ENCODE results near the gene ATP8B1. TPM values are rescaled to one million over a fixed set of nuclear protein-coding genes. Genes with fewer than 3 reads are reported as not detected.

ATP8B1 gene
- total RNA-seq, 1 experiment from 2014 or later, result 15.9 TPM

DNA sequence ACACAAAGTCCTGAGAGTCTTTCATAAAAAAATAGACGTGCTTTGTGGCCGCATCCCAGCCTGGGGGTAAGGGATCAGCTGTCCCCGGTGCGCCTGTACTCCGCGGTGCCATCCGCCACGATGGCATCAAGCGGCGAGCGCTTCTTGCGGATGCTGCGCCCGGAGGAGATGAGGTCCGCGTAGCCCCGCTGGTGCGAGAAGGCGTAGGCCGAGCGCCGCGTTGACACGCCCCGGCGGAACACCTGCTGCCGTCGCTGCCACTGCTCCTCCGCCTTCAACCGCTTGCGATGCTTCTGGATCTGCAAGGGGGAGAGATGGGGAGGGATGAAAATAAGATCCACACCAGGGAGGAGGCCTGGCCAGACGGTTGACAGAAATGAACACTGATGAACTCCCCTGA lies 154.7 kb downstream of the ATP8B1 start:
- POLR2A ChIA-PET, result no interaction called here
- Histone ChIP-seq H2AFZ (ENCODE audit: low read depth, low read length, poor library complexity, severe bottlenecking) (no peak overlapping the region), H3K27ac (ENCODE audit: low read depth, low read length) (no peak overlapping the region), H3K4me2 (ENCODE audit: low read length) (no peak overlapping the region), H4K20me1 (ENCODE audit: insufficient read depth) (no peaks in the 10 kb centered on the region), H3K9me2 (ENCODE audit: insufficient read depth) (no peaks in the 10 kb centered on the region), H3K9ac (ENCODE audit: low read length) (no peak overlapping the region), H3K27me3 (ENCODE audit: insufficient read depth, low read length) (no peaks in the 10 kb centered on the region), H3K4me3 (replicated peaks in 1 of 2; ENCODE audit: low read depth in 1 of 2, low read length in 2 of 2) (no peak overlapping the region), H3K4me1 (ENCODE audit: control insufficient read depth in 1 of 2, insufficient read depth in 2 of 2, low read length in 2 of 2) (no peaks in the 10 kb centered on the region), H3K36me3 (ENCODE audit: control insufficient read depth in 1 of 2, insufficient read depth in 2 of 2, low read length in 2 of 2) (no peaks in the 10 kb centered on the region; a peak in 1 of 4 replicates), H3K9me3 (ENCODE audit: control insufficient read depth in 1 of 2, insufficient read depth in 1 of 2, low read depth in 1 of 2, low read length in 2 of 2) (no peaks in the 10 kb centered on the region), H3K79me2 (ENCODE audit: insufficient read depth, low read length) (peaks cover 10% of the 10 kb centered on the region; the same call in 1 of the 2 replicates)
- DNase-seq (ENCODE audit: low read depth, low spot score), result no peak
- TF ChIP-seq RAD21 (IDR thresholded peaks at IDR 0.05; ENCODE audit: low read depth), result no peak
- no peak for TF ChIP-seq FOSL1 (IDR thresholded peaks at IDR 0.05; ENCODE audit: low read depth)
- TF ChIP-seq, protein P1, sequence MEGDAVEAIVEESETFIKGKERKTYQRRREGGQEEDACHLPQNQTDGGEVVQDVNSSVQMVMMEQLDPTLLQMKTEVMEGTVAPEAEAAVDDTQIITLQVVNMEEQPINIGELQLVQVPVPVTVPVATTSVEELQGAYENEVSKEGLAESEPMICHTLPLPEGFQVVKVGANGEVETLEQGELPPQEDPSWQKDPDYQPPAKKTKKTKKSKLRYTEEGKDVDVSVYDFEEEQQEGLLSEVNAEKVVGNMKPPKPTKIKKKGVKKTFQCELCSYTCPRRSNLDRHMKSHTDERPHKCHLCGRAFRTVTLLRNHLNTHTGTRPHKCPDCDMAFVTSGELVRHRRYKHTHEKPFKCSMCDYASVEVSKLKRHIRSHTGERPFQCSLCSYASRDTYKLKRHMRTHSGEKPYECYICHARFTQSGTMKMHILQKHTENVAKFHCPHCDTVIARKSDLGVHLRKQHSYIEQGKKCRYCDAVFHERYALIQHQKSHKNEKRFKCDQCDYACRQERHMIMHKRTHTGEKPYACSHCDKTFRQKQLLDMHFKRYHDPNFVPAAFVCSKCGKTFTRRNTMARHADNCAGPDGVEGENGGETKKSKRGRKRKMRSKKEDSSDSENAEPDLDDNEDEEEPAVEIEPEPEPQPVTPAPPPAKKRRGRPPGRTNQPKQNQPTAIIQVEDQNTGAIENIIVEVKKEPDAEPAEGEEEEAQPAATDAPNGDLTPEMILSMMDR (IDR thresholded peaks at IDR 0.05 in 2 of 3, conservative IDR thresholded peaks at IDR 0.05 in 1 of 3; ENCODE audit: borderline replicate concordance in 1 of 3, insufficient read depth in 1 of 3, low read depth in 2 of 3, low read length in 2 of 3), result no peak
- TF ChIP-seq CBX3 (IDR thresholded peaks at IDR 0.05; ENCODE audit: low read depth), result no peak
- TF ChIP-seq ZNF274 (IDR thresholded peaks at IDR 0.05; ENCODE audit: low read depth, low read length), result no peak
- no peak for TF ChIP-seq POLR2AphosphoS5 (IDR thresholded peaks at IDR 0.05; ENCODE audit: low read depth, low read length)
- TF ChIP-seq, protein P2, sequence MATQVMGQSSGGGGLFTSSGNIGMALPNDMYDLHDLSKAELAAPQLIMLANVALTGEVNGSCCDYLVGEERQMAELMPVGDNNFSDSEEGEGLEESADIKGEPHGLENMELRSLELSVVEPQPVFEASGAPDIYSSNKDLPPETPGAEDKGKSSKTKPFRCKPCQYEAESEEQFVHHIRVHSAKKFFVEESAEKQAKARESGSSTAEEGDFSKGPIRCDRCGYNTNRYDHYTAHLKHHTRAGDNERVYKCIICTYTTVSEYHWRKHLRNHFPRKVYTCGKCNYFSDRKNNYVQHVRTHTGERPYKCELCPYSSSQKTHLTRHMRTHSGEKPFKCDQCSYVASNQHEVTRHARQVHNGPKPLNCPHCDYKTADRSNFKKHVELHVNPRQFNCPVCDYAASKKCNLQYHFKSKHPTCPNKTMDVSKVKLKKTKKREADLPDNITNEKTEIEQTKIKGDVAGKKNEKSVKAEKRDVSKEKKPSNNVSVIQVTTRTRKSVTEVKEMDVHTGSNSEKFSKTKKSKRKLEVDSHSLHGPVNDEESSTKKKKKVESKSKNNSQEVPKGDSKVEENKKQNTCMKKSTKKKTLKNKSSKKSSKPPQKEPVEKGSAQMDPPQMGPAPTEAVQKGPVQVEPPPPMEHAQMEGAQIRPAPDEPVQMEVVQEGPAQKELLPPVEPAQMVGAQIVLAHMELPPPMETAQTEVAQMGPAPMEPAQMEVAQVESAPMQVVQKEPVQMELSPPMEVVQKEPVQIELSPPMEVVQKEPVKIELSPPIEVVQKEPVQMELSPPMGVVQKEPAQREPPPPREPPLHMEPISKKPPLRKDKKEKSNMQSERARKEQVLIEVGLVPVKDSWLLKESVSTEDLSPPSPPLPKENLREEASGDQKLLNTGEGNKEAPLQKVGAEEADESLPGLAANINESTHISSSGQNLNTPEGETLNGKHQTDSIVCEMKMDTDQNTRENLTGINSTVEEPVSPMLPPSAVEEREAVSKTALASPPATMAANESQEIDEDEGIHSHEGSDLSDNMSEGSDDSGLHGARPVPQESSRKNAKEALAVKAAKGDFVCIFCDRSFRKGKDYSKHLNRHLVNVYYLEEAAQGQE (IDR thresholded peaks at IDR 0.05; ENCODE audit: low read depth), result no peak
- TF ChIP-seq EZH2phosphoT487 (IDR thresholded peaks at IDR 0.05; ENCODE audit: borderline replicate concordance), result no peak
- no peak for TF ChIP-seq ELF1 (IDR thresholded peaks at IDR 0.05; ENCODE audit: borderline replicate concordance, low read depth)
- TF ChIP-seq TCF7L2 (IDR thresholded peaks at IDR 0.05; ENCODE audit: borderline replicate concordance, extremely low read depth, insufficient read depth, insufficient read length), result no peak
- no peak for TF ChIP-seq ZFX (IDR thresholded peaks at IDR 0.05)
- TF ChIP-seq, protein P3, sequence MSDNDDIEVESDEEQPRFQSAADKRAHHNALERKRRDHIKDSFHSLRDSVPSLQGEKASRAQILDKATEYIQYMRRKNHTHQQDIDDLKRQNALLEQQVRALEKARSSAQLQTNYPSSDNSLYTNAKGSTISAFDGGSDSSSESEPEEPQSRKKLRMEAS (IDR thresholded peaks at IDR 0.05), result no peak
- no peak for ATAC-seq
- no TSS peak for BruUV-seq (replicated peaks)
- intact Hi-C loops (cut with micrococcal nuclease), result loop anchor here (10.0 kb wide), 1 partner anchor 206 kb away; no protein-coding TSS in a partner anchor
- CTCF ChIA-PET, result no interaction called here
- RAD21 ChIA-PET (ENCODE audit: low non-redundant PET in 1 of 2, low total read pairs in 2 of 2, uncharacterized antibody in 2 of 2, unreplicated experiment in 2 of 2), result no interaction called here

Measured in HCT116 (cell line).